Mesenchymal stem cell (in vitro differentiated cells and primary cell): ENCODE measurements around the gene TCAIM.

Experiments used
- DNase-seq: peaks from one replicate; pipeline ENCODE4 v3.0.0-alpha.2; 2013
- H2AFZ ChIP-seq: one replicate; pipeline ENCODE4 v1.6.1; 2013; ENCODE audit warnings: low read depth, mild to moderate bottlenecking, control low read depth, inconsistent platforms, low read length, moderate library complexity
- H2AK5ac ChIP-seq: 2 replicates; pipeline ENCODE4 v1.6.1; 2013; ENCODE audit warnings: low read length, moderate library complexity, mild to moderate bottlenecking, inconsistent platforms; ENCODE audit not compliant: severe bottlenecking
- H2BK120ac ChIP-seq: one replicate; pipeline ENCODE4 v1.6.1; 2013; ENCODE audit warnings: low read depth, mild to moderate bottlenecking, inconsistent platforms, low read length, moderate library complexity
- H2BK12ac ChIP-seq, 2 experiments: one replicate each; pipeline ENCODE4 v1.6.1; 2013; ENCODE audit warnings: inconsistent platforms in 2 of 2, low read length in 2 of 2, mild to moderate bottlenecking in 2 of 2, moderate library complexity in 2 of 2, control low read depth in 1 of 2
- H2BK15ac ChIP-seq: one replicate; pipeline ENCODE4 v1.6.1; 2013; ENCODE audit warnings: mild to moderate bottlenecking, low read depth, inconsistent platforms; ENCODE audit not compliant: poor library complexity, severe bottlenecking
- H2BK5ac ChIP-seq: 2 replicates; pipeline ENCODE4 v1.6.1; 2013; ENCODE audit warnings: low read depth, mild to moderate bottlenecking, low read length, control low read depth, inconsistent platforms; ENCODE audit not compliant: poor library complexity, severe bottlenecking
- H3K14ac ChIP-seq, 2 experiments: one replicate each; pipeline ENCODE4 v1.6.1; 2013; ENCODE audit warnings: inconsistent platforms in 2 of 2, low read length in 2 of 2, control low read depth in 1 of 2, mild to moderate bottlenecking in 1 of 2, moderate library complexity in 1 of 2
- H3K18ac ChIP-seq, 2 experiments: one replicate each; pipeline ENCODE4 v1.6.1; 2013; ENCODE audit warnings: inconsistent platforms in 2 of 2, low read length in 2 of 2, control low read depth in 1 of 2, low read depth in 1 of 2, mild to moderate bottlenecking in 1 of 2
- H3K23ac ChIP-seq, 2 experiments: one replicate each; pipeline ENCODE4 v1.6.1; 2013; ENCODE audit warnings: inconsistent platforms in 2 of 2, low read length in 2 of 2, mild to moderate bottlenecking in 2 of 2, moderate library complexity in 2 of 2, control low read depth in 1 of 2
- H3K27ac ChIP-seq: 2 replicates; pipeline ENCODE4 v1.5.1; 2013; ENCODE audit warnings: mild to moderate bottlenecking, moderate library complexity, low read length, control low read depth, inconsistent platforms; ENCODE audit not compliant: poor library complexity, severe bottlenecking
- H3K27me3 ChIP-seq, 2 experiments: 2 replicates each; pipeline versions ENCODE4 v1.6.1 to v1.7.0; 2013; ENCODE audit warnings: low read length in 2 of 2, mild to moderate bottlenecking in 2 of 2, moderate library complexity in 2 of 2, control low read depth in 1 of 2, inconsistent platforms in 1 of 2; ENCODE audit not compliant: control insufficient read depth in 1 of 2, insufficient read depth in 1 of 2
- H3K36me3 ChIP-seq, 2 experiments: 2 replicates each; pipeline versions ENCODE4 v1.6.1 to v1.7.0; 2013; ENCODE audit warnings: low read length in 2 of 2, control low read depth in 1 of 2, inconsistent platforms in 1 of 2, low read depth in 1 of 2, mild to moderate bottlenecking in 1 of 2; ENCODE audit not compliant: insufficient read depth in 2 of 2, control insufficient read depth in 1 of 2
- H3K4ac ChIP-seq, 2 experiments: one replicate each; pipeline ENCODE4 v1.6.1; 2013; ENCODE audit warnings: inconsistent platforms in 2 of 2, low read length in 2 of 2, mild to moderate bottlenecking in 2 of 2, moderate library complexity in 2 of 2, control low read depth in 1 of 2, low read depth in 1 of 2
- H3K4me1 ChIP-seq: 2 replicates; pipeline ENCODE4 v1.6.1; 2013; ENCODE audit warnings: low read depth, low read length, control low read depth; ENCODE audit not compliant: control insufficient read depth, insufficient read depth
- H3K4me2 ChIP-seq: 2 replicates; pipeline ENCODE4 v1.6.1; 2013; ENCODE audit warnings: low read length, mild to moderate bottlenecking, inconsistent platforms; ENCODE audit not compliant: poor library complexity, severe bottlenecking
- H3K4me3 ChIP-seq, 2 experiments: 2 replicates each; pipeline versions ENCODE4 v1.5.1 to v1.7.0; 2013; ENCODE audit warnings: low read length in 2 of 2, mild to moderate bottlenecking in 2 of 2, control low read depth in 1 of 2, low read depth in 1 of 2; ENCODE audit not compliant: insufficient read depth in 1 of 2
- H3K79me1 ChIP-seq: replicated peaks from 2 replicates; pipeline ENCODE4 v1.6.1; 2013; ENCODE audit warnings: mild to moderate bottlenecking, control low read depth, low read length, inconsistent platforms; ENCODE audit not compliant: poor library complexity, severe bottlenecking
- H3K9ac ChIP-seq: 2 replicates; pipeline ENCODE4 v1.7.0; 2013; ENCODE audit warnings: mild to moderate bottlenecking, low read length, moderate library complexity
- H3K9me3 ChIP-seq: 2 replicates; pipeline ENCODE4 v1.7.0; 2013; ENCODE audit warnings: mild to moderate bottlenecking, low read length; ENCODE audit not compliant: control insufficient read depth
- H4K8ac ChIP-seq: one replicate; pipeline ENCODE4 v1.6.1; 2013; ENCODE audit warnings: inconsistent platforms, mild to moderate bottlenecking, low read length, moderate library complexity
- H4K91ac ChIP-seq: one replicate; pipeline ENCODE4 v1.6.1; 2013; ENCODE audit warnings: mild to moderate bottlenecking, low read length, inconsistent platforms
- WGBS: methylation state at CpG from one replicate; pipeline ENCODE4 v1.1.7; 2013; ENCODE audit warnings: mixed read lengths; 5-methylcytosine and 5-hydroxymethylcytosine counted together

The TCAIM gene

DNA sequence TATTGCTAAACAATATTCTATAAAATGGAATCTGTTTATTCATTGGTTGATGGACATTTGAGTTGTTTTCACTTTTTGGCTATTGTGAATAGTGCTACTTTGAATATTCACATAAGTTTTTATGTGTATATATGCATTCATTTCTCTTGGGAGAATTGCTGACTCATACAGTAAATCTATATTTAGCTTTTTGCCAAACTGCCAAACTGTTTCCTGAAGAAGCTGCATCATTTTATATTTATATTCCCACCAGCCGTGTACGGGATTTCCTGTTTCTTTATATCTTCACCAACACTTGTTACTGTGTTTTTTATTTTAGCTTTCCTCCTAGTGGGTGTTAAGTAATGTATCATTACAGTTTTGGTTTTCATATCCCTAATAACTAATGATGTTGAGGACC, 12.5 kb upstream of the TCAIM start:
- no peak overlapping the region for H3K4ac ChIP-seq
- H3K79me1 ChIP-seq: no peaks in the 10 kb centered on the region
- H2BK5ac ChIP-seq: no peak overlapping the region
- H3K4me1 ChIP-seq: no peaks in the 10 kb centered on the region
- no peak overlapping the region for H2BK15ac ChIP-seq
- no peak overlapping the region for H3K18ac ChIP-seq
- H2AFZ ChIP-seq: no peak overlapping the region
- no peak overlapping the region for H3K23ac ChIP-seq
- no peak overlapping the region for H2BK12ac ChIP-seq
- no peak overlapping the region for H2AK5ac ChIP-seq
- H3K27ac ChIP-seq: no peak overlapping the region
- no peak overlapping the region for H2BK120ac ChIP-seq
- H3K4me2 ChIP-seq: no peak overlapping the region
- H3K9me3 ChIP-seq: no peaks in the 10 kb centered on the region
- no peak overlapping the region for H3K9ac ChIP-seq
- H3K27me3 ChIP-seq: peaks cover 0 to 10% of the 10 kb centered on the region in 2 experiments
- no peaks in the 10 kb centered on the region for H3K36me3 ChIP-seq
- peak; percentile 28 for DNase-seq
- H3K4me3 ChIP-seq: no peak overlapping the region
- no peak overlapping the region for H4K8ac ChIP-seq
- H3K14ac ChIP-seq: no peak overlapping the region
- WGBS: no CpG with 5 or more reads among the region's 2 CpGs
- no peak overlapping the region for H4K91ac ChIP-seq

DNA sequence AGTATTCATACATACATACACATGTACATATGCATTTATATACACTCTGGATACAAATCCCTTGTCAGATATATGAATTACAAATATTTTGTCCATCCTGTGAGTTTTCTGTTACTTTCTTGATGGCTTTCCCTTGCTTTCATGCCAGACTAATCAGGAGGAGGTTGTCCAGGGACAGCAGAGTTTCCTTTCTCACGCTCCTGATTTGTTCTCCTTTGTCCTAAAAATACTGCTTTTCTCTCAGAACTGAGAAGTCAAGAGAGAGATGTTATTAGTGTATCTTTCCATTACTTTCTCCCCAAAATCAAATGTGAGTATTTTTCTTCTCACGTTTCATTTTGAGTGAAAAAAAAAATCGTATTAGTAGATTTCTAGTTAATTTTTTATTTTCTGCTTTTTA, 12.1 kb upstream of the TCAIM start:
- H2BK15ac ChIP-seq: no peak overlapping the region
- no peak overlapping the region for H2BK120ac ChIP-seq
- WGBS: no CpG with 5 or more reads among the region's 3 CpGs
- H3K9me3 ChIP-seq: no peaks in the 10 kb centered on the region
- no peak overlapping the region for H2AFZ ChIP-seq
- H2AK5ac ChIP-seq: no peak overlapping the region
- H3K4me1 ChIP-seq: no peaks in the 10 kb centered on the region
- no peak overlapping the region for H2BK12ac ChIP-seq
- H3K18ac ChIP-seq: no peak overlapping the region
- no peak overlapping the region for H4K8ac ChIP-seq
- H4K91ac ChIP-seq: no peak overlapping the region
- no peak overlapping the region for H3K4me3 ChIP-seq
- peaks cover 0 to 7% of the 10 kb centered on the region in 2 experiments for H3K27me3 ChIP-seq
- no peak overlapping the region for H3K23ac ChIP-seq
- H3K27ac ChIP-seq: no peak overlapping the region
- DNase-seq: no peak
- no peak overlapping the region for H3K9ac ChIP-seq
- H3K79me1 ChIP-seq: no peaks in the 10 kb centered on the region
- no peak overlapping the region for H3K4me2 ChIP-seq
- H3K14ac ChIP-seq: no peak overlapping the region
- H3K4ac ChIP-seq: no peak overlapping the region
- H3K36me3 ChIP-seq: no peaks in the 10 kb centered on the region
- H2BK5ac ChIP-seq: no peak overlapping the region

DNA sequence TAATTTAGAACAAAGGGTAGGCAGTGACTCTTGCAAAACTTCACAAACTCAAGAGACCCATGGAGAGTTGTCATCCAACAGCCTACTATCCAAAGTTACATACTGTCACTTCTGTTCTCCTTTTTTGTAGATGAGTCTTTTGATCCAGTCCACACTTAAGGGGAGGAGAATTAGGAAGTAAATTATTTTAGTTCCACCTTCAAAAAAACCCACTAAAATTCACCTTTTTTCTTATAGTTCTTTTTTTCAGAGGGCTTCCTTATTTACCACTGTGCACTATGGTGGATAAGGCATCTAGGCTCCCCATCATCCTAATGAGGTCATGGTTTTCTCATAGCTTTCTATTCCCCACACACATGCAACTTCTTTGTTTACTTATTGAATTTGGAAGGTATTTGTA, 8.6 kb upstream of the TCAIM start:
- H3K18ac ChIP-seq: no peak overlapping the region
- H3K9me3 ChIP-seq: no peaks in the 10 kb centered on the region
- no peak overlapping the region for H3K14ac ChIP-seq
- H2AK5ac ChIP-seq: no peak overlapping the region
- peaks cover 4 to 18% of the 10 kb centered on the region in 2 experiments for H3K27me3 ChIP-seq
- H4K91ac ChIP-seq: no peak overlapping the region
- no peaks in the 10 kb centered on the region for H3K79me1 ChIP-seq
- no peak overlapping the region for H4K8ac ChIP-seq
- H3K4me2 ChIP-seq: no peak overlapping the region
- no peak for DNase-seq
- no peak overlapping the region for H2BK120ac ChIP-seq
- H2BK12ac ChIP-seq: no peak overlapping the region
- H3K4me3 ChIP-seq: no peak overlapping the region
- H2BK5ac ChIP-seq: no peak overlapping the region
- no peak overlapping the region for H2AFZ ChIP-seq
- H3K9ac ChIP-seq: no peak overlapping the region
- H3K4me1 ChIP-seq: no peaks in the 10 kb centered on the region
- H3K4ac ChIP-seq: no peak overlapping the region
- H3K36me3 ChIP-seq: no peaks in the 10 kb centered on the region
- H2BK15ac ChIP-seq: no peak overlapping the region
- H3K27ac ChIP-seq: no peak overlapping the region
- H3K23ac ChIP-seq: no peak overlapping the region

DNA sequence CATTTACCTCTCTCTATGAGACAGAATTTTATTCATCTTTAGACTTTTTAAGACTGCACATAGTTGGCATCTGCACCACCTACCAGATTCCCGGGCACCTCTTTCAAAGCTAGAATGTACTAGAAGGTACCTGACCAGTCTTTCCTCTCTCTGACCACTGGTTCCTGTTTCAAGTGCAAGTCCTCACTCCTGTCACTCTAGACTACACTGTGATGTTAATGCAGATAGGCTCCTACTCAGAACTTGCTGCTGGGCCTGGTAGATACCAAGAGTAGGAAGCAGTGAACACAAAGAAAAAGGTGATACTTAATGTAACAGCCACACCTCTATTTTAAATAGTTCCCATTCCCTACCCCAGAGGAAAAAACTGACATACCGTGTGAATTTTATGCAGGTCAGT, 8.1 kb upstream of the TCAIM start:
- H3K4me3 ChIP-seq: no peak overlapping the region
- H2AFZ ChIP-seq: no peak overlapping the region
- peaks cover 4 to 18% of the 10 kb centered on the region in 2 experiments for H3K27me3 ChIP-seq
- no peak overlapping the region for H3K14ac ChIP-seq
- H2BK5ac ChIP-seq: no peak overlapping the region
- H3K18ac ChIP-seq: no peak overlapping the region
- no peak overlapping the region for H3K4ac ChIP-seq
- H3K4me2 ChIP-seq: no peak overlapping the region
- H3K23ac ChIP-seq: no peak overlapping the region
- DNase-seq: no peak
- H3K27ac ChIP-seq: no peak overlapping the region
- no peaks in the 10 kb centered on the region for H3K4me1 ChIP-seq
- H3K9me3 ChIP-seq: no peaks in the 10 kb centered on the region
- H2BK120ac ChIP-seq: no peak overlapping the region
- H2BK12ac ChIP-seq: no peak overlapping the region
- H3K9ac ChIP-seq: no peak overlapping the region
- H3K36me3 ChIP-seq: no peaks in the 10 kb centered on the region
- no peak overlapping the region for H2BK15ac ChIP-seq
- H3K79me1 ChIP-seq: no peaks in the 10 kb centered on the region
- WGBS: 88% methylated on average over 1 of the region's 2 CpGs
- H4K8ac ChIP-seq: no peak overlapping the region
- H4K91ac ChIP-seq: no peak overlapping the region
- H2AK5ac ChIP-seq: no peak overlapping the region
